GM21576 (cell line): ENCODE results near the gene SLC1A7.

ENCODE experiments used
- ATAC-seq: cut with Tn5 transposase; IDR thresholded peaks from one replicate; pipeline ENCODE4 v1.9.1; 2021; ENCODE audit warnings: mild to moderate bottlenecking, moderate library complexity; ENCODE audit not compliant: unreplicated experiment

SLC1A7 gene

DNA sequence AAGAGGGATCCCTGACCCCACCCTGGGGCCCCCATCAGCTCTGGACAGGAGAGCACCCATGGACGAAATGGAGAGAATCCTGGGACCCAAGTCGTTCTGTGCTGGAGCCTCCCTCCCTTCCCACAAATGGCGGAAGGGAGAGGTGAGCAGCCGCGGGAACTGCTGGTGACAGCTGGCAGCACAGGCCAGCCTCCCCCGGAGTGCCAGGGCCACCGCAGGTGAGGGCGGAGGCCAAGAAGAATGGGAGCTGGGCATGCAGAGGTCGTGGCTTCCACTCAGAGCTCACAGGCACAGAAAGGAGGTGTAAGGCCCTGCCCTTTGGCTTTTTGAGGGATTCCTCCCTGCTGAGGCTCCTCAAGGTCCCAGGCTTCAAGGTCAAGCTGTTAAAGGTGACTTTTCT, 24.6 kb downstream of the SLC1A7 start:
- ATAC-seq = no peak

DNA sequence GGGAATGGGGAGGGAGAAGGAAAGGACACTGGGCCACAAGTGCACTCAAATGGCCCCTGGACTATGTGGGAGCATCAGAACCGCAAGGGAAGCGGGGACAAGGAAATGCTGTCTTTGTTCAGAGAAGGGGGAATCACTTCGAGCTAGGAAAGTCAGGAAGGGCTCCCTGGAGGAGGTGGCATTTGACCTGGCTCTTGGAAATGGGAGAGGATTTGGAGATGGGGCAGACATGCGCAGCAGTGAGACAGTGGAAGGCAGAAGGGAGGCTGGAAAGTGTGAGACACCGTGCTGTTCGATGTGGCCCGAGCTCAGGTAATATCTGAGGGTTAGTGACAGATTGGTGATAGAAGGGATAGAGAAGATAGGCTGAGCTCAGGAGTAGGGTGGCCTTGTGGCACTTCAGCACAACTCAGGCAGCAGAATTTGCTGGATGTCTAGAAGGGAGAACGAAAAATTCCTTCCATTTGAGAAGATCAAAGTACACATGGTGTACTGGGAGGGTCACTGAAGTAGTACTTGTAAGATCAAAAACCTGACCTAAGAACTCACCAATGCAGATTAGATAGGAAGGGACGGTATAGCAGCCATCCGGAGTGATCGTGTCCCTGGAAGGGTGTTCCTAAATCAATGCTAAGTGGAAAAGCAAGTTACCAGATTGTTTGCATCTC, 25.4 kb downstream of the SLC1A7 start:
- ATAC-seq = no peak

DNA sequence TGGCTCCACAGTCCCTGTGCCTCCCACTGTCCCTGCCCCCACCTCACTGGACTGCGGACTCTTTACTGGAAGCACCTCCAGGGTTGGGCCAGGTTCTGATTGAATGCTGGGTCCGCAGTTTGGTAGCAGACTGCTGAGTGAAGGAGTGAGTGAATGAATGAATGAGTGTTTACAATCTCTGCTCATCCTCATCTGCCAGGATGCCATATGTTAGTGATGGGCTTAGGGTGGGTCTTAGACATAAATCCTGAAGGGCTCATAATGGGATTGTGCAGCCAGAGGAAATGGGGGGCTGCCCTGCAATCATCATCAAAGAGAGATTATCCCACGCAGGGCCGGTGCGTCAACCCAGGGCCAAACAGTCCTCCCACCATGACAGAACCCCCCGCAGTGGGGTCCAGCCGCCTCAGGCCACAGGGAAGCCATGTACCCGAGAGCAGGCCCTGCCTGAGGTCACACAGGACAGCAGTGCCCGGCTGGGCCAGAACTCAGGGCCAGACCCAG, 26.1 kb downstream of the SLC1A7 start:
- ATAC-seq = no peak

DNA sequence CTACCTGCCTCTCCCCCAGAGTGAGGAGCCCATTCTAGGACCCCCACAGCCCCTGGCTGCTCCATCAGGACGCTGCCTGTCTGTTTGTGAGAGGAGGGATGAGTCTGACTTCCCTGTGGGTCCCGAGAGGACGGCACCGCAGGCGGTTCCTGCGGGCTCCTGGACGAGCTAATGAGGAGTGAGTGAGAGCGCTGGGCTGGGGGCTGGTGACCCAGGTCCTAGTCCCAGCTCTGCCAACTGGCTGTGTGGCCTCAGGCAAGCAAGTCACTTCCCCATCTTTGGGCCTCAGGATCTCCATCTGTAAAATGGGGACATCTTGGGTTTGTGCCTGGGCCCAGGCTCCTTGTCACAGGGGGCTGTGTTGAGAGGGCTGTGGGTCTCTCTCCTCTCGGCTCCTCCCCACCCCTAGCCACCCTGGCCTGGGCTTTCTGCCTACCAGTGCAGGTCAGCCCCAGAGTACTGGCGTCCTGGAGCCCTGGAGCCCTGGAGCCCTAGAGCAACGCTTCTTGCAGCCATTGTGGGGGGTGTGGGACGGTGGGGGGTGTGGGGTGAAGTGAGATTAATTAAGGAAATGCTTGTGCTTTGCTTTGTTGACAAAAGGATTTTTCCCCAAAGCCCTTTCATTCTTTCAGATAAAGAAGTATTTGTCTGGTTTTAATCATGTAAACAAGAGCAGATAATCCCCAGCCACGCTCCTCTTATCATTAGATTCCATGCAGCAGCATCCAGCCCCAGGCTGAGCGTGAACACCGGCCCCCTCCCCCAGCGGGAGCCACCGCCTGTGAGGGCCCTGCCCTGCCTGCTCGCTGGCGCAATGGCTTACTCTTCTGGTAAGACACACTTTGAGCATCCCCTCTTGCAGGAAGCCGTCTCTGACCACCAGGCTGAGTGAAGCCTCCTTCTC, 26.8 kb downstream of the SLC1A7 start:
- ATAC-seq = no peak

DNA sequence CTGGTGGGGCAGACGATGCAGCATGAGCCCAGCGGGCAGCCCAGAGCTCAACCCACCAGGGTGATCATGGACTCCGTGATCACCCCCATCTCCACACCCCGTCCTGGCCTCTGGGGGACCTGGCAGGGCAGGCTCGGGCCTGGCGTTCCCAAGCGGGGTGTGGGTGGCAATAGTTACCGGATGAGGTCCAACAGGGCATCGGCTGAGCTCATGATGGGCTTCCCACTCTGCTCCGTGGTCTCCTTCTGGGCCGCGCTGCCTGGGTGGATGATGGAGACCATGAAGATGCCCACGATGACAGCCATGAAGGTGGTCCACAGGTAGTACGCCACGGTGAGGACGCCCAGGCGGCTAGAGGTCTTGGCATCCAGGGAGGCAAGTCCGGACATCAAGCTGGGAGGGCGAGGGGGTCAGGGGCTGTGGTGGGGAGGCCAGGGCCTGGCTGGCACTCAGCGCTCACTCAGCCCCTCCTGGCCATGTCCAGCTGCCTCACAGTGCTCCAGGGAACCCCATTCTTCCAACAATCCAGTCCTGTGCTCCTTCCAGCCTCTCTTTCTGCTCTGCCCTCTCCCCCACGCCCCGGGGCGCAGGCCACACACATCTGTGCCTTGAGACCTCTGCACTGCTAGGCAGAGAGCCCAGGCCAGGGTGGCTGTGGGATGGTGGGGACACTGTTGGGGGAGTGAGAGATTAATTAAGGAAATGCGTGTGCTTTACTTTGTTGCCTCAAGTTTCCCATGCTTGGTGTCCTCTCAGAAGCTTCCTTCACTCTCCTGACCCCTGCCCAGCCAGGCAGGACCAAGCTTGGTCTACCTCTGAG, 27.6 kb downstream of the SLC1A7 start:
- ATAC-seq = no peak

DNA sequence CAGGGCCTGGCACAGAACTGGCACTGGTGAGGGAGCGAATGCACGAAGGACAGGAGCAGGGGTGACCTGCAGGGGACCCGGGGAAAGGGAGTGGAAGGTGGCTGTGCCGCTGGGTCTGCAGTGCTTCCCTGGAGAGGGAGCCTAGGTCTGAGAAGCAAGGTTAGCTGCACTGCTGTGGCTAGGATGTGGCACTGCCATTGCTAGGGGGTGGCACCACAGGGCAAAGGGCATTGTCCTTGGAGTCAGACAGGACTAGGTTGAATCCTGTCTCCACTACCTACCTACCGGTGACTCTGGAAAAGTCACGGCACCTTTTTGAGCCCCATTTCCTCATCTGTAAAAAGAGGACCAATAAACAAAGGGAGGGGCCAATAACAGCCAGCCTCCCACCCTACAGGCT, 28.3 kb downstream of the SLC1A7 start:
- ATAC-seq = no peak

DNA sequence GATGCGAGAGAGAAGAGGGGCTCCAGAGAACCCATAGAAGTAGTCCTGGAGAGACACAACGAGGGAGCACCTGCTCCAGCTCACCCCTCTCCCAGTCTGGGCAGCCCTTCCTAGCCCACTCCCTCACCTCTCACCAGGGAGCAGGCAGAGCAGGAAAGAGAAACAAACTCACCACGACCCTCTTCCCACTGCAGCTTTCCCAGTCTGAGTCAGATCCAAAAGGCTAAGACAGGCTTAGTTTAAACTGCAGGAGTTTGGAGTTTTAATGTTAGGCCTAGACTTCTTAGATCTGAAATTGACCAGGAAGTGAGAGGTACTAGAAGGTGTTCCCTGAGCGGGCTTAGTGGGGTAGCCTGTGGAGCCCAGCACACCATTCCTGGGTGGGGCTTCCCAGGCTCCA, 29.6 kb downstream of the SLC1A7 start:
- no peak for ATAC-seq

DNA sequence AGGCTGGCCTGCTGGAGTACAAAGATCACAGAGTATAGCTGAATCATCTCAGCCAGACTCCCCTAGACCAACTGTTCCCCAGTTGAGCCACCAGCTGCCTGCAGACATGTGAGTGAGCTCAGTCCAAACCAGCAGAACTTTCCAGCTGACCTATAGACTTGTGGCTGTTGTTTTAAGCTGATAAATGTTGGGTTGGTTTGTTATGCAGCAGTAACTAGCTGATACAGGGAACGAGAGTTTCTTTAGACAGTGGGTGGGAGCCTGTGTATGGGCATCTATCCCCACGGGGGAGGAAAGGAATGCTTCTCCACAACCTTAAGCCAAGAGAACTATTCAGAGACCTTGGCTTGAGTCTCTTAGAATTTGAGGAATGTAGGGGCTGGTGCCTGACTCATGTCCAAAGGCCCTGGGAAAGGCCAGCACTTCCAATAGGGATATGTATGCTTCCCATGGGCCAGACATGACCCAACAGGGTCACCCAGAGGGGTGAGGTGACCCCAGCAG, 30.1 kb downstream of the SLC1A7 start:
- ATAC-seq = no peak

DNA sequence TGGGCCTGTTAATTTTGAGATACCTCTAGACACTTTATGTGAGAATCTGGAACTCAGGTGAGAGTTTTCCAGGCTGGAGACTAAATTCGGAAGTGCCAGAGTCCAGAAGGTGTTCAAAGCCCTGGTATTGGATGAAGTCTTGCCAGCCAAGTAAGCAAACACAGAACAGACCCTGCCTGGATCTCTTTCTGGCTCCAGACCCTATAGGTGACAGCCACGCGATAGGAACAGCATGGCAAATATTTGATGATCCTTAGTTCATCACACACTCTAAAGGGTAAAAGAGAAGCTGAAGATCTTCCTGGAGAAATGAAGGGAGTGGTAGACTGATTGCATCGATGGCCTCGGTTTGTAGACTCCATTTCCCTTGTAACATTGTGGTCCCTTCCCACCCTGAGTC, 30.7 kb downstream of the SLC1A7 start:
- ATAC-seq = no peak

DNA sequence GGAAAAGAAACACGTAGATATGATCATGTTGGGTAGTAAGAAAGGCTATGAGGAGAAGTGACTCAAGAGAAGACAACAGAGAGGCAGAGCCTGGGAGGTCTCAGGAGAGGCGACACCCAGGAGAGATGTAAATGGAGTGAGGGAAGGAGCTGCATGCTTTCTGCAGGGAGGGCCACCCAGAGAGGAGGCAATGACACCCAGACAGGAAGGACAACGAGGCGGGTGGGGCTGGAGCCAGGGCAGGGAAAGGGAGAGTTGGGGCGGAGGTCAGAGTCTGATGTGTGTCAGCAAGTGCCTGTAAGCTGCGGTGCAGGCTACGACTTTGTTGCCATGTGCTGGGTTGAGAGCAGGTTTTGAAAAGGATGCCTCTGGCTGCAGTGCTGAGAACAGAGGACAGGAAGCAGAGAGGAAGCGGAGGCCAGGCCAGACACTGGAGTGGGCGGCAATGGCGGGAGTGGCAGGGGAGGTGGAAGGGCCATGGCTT, 31.3 kb downstream of the SLC1A7 start:
- no peak for ATAC-seq

DNA sequence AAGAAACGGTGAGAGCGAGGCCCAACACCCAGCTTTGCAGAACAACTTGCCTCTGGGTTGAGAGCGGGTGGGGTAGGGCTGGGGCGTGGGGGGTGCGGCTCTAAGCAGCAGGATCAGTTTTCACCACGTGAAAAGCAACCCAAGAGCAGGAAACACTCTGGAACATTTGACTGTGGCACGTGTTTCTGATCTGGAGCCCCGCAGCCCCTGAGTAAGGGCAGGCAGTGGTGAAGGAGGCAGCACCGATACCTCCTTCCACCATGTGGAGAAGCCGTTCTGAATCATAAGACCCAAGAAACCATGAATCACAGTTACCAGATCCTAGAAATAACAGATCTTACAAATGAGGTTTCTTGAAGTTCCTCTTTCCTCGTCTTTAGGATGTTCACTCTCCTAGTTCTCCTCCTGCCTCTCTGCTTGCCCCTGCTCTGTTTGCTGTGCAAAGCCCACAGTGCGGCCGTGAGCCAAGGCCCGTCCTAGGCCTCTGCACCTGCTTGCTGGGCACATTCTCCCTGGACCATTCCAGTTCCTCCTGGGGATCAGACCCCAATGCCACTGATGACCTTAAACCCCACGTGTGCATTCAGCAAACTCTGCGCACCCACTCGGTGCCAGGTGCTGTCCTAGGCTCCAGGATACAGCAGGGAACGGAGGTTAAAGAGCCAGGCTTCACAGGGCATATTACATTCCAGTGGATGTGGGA, 31.9 kb downstream of the SLC1A7 start:
- ATAC-seq = no peak

DNA sequence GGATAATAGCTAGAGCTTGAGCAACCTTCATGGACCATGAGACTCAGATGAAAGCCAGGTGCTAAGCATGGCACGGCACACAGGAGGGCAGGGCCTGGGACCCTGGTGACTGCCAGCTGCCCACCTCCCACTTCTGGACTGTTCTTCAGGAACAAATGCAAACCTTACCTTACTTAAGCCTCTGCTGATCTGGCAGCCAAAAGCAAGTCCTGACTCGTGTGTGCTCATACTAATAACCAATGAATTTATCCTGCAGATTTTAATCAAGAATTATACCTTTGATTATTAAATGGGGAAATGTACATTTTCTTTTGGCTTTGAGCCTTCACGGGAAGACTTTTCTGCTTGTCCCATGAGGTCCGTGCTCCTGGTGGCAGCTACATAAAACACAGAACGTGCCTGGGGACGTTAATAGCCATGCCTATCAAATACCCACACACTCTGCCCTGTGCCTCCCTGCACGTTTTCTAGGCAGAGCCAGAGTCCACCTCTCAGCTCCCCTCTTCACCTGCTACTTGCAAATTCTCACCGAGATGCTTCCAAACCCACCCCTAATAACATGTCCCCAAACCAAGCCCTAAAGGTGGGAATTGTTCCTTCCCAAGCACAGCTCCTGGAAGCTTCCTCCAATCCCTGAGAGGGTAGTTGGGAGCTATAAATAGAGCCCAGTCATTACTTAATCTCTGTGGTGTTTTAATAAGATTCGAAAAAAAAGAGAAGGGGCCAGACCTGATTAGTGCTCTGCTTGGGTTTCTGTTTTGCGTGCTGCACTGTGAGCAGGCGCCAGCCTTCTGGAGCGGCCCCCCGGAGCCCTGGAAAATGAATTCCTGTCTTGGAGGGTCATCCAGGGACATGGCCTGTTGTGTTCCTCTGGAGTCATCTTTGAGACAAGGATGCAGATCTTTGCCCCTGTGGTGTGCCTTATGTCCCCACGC, 33.5 kb downstream of the SLC1A7 start:
- ATAC-seq = no peak

DNA sequence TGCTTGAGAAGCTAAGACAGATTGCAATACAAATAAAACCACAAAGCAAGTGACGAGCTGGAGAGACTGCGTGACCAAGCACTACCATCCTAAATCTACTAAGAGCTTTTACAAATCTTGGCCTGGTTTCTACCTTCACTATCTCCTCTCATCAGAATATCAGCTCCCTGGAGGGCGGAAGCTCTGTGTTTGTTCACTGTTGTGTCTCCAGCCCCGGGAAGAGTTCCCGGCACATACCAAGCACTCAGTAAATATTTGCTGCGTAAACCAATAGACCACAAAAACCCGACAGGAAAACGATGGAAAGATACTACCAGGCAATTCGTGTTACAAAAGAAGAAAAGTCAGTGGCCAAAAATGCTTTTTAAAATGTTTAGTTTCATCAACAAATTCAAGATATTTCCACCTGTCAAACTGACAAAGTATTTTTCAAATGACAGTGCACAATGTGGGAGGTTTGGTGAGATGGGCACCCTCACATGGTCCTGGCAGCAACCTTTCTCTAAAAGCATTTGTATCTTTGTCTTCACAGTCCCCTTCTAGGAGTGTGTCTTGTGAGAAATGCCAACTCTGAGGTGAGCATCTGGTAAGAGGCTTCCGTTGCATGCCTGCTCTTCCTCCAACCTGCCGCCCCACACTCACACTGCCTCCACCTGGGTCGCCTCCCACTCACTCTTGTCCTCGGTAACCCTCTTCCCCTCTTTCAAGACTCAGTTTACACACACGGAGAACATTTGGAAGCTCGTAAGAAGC, 34.7 kb downstream of the SLC1A7 start:
- ATAC-seq = no peak

DNA sequence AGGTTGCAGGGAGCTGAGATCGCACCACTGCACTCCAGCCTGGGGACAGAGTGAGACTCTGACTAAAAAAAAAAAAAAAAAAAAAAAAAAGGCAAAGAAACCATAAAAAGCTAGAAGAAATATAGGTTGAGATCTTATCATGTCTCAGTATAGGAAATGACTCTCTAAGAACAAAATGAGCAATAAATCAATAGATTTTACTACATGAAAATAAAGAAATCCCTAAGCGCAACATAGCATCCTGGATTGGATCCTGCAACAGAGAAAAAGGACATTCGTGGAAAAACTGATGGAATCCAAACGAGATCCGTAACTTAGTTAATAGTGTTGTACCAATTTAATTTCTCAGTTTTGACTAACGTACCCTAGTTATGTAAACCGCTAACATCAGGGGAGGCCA, 35.3 kb downstream of the SLC1A7 start:
- ATAC-seq = no peak

DNA sequence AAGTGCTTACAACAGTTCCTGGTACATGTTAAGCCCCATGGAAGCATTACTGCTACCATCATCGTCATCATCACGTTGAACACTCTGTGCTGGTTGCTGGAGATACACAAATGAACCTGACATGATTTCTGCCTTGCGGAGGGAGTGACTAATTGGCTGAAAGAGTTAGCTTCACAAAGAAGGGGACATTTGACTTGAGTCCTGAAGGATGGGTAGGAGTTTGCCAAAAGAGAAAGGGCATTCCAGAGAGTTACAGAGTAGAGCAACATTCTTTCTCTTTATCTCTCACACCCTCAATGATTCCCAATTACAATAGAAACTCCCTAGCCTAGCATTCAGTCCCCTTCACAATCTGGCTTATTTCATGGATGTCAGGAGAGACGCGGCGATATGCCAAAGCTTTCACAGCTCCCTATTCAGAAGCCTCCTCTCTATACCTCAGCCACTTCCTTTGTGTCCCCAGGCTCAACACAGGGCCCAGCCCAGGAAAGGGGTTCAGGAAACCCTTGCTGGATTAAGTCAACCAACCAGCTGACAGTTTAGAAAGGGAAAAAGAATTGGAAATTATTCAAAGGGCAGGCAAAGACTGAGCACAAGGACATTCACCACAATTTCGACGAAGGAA, 38.0 kb downstream of the SLC1A7 start:
- no peak for ATAC-seq

DNA sequence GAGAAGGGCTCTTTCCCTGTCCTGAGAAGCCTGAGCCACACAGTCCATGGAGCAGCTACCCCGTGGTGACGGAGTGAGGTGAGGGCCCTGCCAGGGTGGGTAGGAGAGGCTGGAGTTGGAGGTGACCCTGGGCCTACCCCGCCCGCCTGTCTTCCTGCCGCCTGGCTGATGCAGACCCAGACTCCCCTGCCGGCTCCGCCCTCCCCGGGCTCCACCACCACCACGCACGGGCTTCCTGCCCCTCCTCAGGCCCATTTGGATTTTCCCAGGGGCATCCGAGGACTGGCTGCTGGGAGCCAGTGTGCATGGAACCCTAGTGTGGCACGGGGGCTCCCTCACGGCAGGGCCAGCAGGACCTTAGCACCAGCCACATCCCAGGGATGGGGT, 47.9 kb downstream of the SLC1A7 start:
- no peak for ATAC-seq

DNA sequence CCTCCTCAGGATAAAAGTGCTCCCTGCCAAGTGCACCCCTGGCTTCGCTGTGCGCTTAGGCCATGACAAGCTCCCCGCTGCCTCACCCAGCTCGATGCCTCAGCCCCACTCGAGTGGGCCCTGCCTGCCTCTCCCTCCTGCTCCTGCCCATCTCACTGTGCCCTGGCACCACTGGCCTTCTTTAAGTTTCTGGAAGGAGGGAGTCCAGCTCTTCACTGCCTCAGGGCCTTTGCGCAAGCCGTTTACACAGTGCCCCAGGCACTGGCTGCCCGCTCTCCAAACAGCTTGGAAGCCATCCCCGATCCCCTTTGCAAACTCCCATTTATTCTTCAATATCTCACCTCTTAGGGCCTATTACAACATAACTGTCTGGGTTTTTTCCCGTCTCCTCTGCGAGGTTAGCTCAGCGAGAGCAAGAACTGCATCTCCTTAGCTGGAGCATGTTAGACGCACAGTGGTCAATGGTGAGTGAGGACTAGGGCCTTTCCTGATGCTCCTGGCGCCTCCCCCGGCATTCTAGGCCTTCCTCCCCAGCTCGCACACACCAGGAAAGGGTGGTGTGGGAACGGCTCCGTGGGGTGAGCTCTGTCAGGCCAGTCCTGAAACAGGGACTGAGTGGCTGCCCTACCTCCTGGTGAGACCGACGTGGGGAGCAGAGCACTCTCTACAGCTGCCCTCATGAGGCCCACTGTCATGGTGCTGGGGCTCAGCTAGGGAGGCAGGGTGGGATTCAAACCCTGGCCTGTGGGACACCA, 48.5 kb downstream of the SLC1A7 start:
- no peak for ATAC-seq

DNA sequence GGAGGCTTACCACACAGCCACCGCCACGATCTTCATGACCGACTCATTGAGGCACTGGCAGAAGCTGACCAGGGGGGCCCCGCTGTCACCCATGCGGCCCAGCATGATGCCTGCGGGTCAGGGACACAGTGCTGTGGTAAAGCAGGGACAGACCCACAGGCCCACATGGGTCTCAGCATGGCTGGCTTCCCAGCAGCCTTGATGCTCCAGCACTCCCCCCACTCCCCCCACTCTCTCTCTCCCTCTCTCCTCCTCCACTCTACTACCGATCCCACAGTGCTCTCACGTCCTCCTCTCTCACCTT, 49.0 kb downstream of the SLC1A7 start:
- no peak for ATAC-seq
